GM18519 (cell line): ENCODE data around the gene ANKRD16.
"Not testable (repeated sequence)": the region's sequence is repeated elsewhere in the genome, so short reads cannot be mapped to it uniquely, and the experiment has no call there.

Experiments
- ATAC-seq: cut with Tn5 transposase; IDR thresholded peaks from one replicate; pipeline ENCODE4 v1.9.1; 2021; ENCODE audit warnings: mild to moderate bottlenecking, moderate library complexity; ENCODE audit not compliant: unreplicated experiment, low FRiP score

Gene ANKRD16

DNA sequence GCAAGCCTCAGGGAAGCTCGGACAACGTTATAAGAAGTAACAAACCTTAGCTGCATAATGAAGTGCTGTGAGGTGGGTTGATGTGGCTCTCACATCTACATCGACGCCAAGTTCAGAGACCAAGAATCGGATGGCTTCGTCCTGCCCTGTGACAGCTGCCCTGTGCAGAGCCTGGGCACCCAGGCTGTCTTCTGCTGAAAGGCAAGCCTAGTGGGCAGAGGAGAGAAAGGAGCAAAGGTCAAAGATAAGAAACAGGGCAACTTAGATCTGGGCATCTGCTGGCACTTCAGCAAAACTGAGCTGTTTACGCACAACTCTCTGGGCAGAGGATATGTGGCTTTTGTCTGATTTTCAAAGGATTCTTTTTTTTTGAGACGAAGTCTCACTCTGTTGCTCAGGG is 6.7 kb downstream of the ANKRD16 start:
- no peak for ATAC-seq

DNA sequence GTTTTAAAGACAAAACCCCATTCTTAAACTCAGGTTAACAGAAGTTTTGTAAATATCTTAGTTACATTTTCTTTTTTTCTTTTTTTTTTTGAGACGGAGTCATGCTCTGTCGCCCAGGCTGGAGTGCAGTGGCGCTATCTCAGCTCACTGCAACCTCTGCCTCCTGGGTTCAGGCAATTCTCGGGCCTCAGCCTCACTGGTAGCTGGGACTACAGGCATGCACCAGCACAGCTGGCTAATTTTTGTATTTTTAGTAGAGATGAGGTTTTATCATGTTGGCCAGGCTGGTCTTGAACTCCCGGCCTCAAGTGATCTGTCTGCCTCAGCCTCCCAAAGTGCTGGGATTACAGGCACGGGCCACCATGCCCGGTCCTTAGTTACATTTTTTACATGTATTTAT is 12.7 kb downstream of the ANKRD16 start:
- not testable (repeated sequence) for ATAC-seq

DNA sequence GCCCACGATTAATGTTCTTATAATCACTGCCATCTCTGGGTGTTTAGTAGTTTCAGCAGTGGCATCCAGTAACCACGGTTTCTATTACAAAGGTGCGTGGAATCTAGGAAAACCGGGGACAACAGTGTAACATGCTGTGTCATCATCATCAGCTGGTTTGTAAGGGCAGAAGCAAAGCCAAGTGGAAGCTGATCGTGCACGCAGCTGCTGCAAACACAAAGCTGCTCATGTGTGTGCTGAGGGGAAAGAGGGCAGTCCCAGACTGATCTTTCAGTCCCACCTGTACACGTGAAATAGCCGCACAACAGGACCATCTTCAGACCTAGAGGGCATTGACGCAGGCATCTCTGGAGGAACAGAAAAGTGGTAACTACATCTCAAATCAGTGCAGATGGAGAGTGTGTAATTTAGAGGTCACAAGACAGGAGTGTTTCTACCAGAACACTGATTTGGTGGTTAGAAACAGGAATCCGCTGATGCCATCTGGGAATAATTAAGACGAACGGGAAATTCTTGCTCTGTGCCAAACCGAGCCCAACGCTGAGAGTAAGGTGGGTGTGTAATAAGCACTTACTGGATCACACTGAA is 13.4 kb downstream of the ANKRD16 start:
- ATAC-seq = no peak

DNA sequence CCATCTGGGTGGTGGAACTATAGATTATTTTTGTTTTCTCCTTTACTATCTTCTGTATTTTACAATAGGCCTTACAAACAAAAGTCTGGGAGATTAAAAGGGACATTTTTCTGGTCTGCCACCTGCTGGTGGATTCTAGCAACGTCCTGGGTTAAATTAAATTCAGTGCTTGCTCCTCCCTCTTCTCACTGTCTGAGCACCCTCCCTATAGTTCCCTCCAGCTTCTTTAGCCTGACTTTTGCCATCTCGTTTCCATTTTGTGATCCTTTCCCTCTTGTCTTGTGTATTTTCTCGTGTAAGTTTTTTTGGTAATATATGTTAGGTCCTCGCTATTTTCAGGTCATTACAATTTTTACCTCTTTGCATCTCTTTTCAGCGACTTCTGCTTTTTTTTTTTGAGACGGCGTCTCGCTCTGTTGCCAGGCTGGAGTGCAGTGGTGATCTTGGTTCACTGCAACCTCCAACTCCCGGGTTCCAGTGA is 16.1 kb downstream of the ANKRD16 start:
- ATAC-seq = peak; percentile 65

DNA sequence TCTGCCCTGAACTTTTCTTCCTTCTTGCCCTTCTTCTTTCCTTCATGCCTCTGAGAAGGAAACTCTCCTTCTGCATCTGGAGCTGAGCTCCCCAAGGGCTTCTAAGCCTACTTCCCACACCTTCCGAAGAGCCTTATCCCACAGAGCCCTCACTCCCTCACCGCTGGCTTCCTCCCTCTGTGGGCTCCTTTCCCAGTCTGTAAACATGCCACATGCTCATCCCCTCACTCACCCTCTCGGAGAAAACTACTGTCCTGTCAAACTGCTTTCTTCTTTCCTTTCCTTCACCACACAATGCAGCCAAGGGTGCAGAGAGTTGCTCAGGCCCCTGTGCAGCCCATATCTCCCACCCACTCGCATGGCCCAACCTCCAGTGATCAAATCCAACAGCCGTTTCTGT is 18.1 kb downstream of the ANKRD16 start:
- ATAC-seq = no peak

DNA sequence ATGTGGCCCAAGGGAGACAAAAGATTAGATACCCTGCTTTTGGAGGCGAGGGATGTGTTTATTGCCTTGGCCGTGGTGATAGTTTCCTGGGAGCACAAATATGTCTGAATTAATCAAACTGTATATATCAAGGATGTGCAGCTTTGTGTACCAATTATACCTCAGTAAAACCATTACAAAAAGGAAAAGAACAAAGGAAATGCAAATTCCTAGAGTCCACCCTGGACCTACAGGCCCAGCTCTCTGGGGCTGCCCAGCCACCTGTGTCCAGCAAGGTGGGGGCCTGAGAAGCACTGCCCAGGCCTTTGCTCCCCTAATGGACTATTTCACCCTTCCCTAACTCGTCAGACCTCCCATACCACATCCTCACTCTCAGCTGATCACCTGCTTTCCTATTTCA is 20.5 kb downstream of the ANKRD16 start:
- no peak for ATAC-seq

DNA sequence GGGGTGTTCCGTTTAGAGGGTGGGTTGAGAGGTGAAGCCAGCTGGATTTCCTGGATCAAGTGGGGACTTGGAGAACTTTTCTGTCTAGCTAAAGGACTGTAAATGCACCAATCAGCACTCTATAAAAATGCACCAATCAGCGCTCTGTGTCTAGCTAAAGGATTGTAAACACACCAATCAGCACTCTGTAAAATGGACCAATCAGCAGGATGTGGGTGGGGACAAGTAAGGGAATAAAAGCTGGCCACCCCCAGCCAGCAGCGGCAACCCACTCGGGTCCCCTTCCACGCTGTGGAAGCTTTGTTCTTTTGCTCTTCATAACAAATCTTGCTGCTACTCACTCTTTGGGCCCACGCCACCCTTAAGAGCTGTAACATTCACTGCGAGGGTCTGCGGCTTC is 21.3 kb downstream of the ANKRD16 start:
- ATAC-seq = not testable (repeated sequence)

DNA sequence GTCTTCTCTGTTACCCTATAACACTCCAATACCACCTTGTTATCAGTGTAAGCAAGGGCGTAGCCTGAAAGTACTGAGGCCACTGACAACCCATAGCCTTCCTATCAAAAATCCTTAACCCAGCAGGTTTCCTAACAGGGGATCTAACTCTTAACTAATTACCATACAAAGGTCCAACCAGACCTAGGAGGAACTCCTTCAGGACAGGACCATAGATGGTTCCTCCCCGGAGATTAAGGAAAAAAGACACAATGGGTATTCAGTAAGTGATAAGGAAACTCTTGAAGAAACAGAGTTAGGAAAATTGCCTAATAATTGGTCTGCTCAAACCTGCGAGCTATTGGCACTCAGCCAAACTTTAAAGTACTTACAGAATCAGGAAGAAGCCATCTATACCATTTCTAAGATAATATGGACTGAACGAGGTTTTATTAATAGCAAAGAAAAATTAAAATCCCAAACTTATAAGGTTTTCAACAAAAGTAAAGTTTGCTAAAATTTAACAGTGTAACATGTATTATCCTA is 22.5 kb downstream of the ANKRD16 start:
- ATAC-seq = not testable (repeated sequence)

DNA sequence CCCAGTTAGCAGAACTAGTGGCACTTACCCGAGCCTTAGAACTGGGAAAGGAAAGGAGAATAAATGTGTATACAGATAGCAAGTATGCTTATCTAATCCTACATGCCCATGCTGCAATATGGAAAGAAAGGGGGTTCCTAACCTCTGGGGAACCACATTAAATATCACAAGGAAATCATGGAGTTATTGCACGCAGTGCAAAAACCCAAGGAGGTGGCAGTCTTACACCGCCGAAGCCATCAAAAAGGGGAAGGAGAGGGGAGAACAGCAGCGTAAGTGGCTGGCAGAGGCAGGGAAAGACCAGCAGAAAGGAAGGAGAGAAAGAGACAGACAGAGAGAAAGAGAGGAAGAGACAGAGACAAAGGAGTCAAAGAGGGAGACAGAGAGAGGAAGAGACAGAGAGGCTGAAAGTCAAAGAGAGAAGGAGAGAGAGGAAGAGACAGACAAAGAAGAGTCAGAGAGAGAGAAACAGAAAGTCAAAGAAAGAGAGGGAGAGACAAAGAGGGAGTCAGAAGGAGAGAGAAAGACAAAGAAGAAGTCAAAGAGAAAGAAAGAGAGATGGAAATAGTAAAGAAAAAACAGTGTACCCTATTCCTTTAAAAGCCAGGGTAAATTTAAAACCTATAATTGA is 23.1 kb downstream of the ANKRD16 start:
- not testable (repeated sequence) for ATAC-seq

DNA sequence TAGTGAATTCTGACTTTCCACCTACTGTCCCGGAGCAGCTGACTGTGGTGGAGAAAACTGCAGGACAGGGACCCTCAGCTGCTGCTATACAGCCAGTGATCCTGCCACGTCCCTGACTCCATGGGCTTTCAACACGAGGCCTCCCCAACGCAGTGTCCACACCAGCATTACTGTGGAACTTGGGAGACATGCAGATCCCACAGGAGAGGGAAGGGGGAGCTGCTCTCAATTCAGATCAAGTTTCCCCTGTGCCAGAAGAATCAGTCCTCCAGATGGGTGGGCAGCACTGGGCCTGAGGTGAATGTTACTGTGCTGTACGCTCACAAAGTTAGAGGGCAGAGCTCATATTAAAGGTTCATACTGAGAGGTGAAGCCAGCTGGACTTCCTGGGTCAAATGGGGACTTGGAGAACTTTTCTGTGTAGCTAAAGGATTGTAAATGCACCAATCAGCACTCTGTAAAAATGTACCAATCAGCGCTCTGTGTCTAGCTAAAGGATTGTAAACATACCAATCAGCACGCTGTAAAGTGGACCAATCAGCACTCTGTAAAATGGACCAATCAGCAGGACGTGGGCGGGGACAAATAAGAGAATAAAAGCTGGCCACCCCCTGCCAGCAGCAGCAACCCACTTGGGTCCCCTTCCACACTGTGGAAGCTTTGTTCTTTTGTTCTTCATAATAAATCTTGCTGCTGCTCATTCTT is 26.6 kb downstream of the ANKRD16 start:
- not testable (repeated sequence) for ATAC-seq

DNA sequence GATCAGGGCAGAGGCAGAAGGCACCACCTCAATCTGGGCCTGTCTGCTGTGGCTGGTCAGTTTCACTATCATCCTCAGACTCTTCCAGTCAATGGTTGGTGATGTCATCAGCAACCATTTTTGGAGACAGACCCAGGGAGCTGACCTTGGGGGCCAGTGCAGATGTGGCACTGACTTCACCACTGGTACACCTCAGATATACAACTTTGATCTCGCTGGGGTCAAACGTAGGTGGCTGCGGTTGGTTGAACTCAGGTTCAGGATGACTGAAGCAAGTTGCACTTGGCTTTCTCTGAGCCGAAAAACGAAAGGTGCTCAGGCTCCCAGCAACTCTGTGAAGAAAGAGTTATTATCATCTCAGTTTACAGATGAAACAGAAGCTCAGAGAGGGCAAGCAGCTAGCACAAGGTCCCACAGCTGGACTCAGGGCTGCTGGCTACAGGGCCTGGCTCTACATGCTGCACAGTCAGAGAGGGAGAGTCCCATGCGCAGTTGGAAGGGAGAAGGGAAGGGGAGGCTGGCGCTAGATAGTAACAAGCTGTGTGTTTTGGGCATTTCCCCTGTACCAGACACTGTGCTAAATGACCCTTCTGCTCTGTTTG is 27.2 kb downstream of the ANKRD16 start:
- peak; percentile 95 for ATAC-seq

DNA sequence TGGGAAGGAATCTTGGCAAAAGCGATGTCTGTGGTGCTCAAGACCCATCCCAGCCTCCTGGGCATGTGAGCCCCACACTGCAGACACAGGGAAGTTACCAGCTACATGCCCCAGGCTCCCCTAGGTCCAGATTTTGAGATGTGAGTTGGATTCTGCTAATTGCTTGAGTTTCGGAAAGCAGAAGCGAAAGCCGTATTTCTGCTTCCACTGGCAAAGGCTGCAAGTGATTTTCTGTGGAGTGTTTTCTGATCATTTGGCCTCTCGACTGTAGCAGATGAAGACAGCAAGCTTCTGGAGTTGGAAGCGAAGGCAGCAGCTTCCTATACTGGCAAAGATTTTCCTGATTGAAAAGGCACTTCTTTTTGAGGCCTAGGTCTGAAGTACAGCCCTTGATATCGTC is 29.6 kb downstream of the ANKRD16 start:
- no peak for ATAC-seq

DNA sequence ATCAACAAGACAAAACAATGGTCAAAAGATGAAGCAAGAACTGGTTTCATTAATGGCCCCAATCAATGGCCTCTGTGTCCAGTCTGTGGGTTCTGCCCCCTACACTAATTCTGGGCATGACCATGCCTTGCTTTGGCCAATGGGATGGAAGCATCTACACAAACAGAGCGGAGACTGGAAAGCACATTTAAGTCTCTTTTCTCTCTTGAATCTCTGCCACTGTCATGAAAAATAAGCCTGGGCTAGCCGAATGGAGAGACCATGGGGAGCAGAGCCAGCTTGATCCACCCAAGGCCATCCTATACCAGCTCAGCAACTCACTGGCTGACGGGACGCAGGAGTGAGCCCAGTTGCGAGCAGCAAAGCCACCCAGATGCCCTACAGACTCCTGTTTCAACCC is 30.9 kb downstream of the ANKRD16 start:
- no peak for ATAC-seq

DNA sequence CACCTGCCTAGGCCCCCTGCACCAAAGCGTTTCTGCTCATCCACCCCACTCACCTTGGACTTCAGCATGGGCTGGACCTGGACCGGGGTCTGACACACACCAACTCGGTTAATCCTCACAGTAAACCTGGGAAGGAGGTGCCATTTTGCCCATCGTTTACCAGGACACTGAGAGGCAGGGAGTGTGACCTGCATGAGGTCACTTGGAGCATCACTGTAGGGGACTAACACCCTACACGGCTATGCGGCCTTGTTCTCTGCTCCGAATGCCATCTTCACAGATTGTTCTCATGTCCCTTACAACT is 33.0 kb downstream of the ANKRD16 start:
- ATAC-seq = no peak

DNA sequence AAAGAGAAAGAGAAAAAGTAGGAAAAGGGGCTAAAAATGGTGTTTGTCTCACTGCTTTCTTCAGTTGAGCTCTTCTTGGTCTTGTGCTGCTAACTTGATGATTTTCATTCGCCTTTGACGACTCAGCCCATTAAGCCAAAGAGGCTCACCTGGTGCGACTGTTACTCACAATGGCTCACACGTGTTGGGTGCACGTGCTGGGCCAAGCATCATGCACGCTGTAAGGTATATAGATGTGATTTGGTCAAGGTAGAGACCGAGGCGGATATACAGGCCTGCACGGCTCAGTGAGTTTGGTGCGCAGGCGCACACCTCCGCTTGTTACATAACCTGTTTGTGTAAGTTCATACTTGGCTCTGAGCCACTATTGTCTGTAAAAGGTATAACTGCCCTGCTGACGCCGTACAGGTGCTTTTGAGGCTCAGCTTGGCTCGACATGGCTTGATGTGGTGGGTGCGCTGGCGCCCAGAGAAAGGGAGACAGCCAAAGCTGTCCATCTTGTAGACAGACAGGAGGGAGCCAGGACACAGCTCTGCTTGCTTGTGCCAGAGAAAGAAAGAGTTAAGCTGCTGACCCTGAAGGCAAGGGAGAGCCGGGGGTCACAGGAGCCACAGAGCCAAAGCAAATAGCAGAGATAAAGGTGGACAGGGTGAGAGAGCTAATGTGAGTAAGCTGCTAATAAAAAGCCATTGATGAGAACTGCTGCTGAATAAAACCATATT is 33.6 kb downstream of the ANKRD16 start:
- no peak for ATAC-seq

DNA sequence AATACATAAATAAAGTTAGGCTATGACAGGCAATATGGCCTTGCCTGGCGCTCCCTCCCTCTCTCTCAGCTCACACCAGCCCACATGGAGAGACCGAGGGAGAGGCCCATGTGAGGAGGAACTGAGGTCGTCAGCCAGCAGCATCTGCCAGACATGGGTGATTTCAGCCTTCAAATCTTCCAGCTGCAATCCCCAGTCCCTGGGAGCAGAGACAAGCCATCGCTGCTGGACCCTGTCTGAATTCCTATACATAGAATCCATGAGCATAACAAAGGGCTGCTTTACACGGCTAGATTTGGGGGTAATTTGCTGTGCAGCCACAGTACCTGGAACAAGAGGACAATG is 35.6 kb downstream of the ANKRD16 start:
- ATAC-seq = no peak

DNA sequence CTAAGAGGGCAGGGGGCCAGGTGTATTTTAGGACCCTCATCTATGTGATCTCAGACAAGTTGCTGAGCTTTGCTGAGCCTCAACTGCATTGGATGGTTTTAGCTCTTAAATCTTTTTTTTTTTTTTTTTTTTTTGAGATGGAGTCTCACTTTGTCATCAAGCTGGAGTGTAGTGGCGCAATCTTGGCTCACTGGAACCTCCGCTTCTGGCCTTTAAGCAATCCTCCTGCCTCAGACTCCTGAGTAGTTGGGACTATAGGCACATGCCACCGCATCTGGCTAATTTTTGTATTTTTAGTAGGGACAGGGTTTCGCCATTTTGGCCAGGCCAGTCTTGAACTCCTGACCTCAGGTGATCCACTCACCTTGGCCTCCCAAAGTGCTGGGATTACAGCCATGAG is 43.0 kb downstream of the ANKRD16 start:
- not testable (repeated sequence) for ATAC-seq

DNA sequence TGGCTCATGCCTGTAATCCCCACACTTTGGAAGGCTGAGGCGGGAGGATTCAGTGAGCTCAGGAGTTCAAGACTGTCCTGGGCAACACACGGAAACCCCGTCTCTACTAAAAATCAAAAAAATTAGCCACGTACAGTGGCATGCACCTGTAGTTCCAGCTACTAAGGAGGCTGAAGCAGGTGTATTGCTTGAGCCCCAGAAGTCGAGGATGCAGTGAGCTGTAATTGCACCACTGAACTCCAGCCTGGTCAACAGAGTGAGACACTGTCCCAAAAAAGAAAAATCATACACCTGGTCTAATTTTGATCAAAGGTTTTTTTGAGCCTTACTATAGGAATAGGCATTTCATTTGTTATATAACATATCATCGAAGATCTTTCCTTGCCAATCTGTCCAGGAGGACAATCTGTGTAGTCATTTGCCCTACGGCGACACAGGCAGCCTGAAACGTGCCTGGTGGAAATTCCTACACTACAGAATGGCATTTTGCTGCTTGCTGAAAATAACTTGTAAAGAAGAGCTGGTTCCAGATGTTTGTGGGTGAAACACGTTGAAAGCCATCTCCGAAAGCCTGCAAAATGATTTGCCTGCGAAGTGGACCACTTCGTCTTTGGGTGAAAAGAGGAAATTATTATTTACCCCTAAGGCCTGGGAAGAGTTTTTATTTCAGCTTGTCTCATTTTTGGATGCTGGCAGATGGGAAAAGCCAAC is 45.2 kb downstream of the ANKRD16 start:
- no peak for ATAC-seq

DNA sequence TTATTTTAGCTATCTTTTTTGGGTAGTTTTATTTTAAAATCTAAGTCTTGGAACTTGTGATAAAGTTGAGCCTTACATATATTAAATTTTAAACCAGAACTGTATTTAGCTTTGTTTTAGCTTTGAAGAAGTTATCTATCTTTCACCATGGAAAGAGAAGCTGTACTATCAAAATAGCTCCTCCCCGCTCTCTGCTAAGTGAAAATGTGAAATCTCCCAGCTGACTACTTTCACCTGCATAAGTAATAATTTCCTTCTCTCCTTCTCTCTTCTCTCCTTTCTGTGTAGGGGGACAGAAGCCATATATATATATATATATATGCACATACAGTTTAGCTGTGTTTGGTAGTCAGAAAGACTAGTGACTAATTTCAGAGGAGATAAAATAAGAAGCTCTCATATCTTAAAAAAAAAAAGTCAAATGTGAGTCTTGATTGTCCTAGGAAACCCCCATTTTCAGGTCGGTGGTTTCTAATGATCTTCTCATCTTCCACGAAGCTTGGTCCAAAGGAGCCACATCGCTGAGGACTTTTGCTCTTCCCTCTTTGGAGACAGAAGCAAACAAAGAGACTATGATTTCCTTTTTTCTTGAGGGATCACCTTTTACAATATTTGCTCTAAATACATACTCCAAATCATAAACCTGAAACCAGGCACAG is 45.9 kb downstream of the ANKRD16 start:
- ATAC-seq = no peak

DNA sequence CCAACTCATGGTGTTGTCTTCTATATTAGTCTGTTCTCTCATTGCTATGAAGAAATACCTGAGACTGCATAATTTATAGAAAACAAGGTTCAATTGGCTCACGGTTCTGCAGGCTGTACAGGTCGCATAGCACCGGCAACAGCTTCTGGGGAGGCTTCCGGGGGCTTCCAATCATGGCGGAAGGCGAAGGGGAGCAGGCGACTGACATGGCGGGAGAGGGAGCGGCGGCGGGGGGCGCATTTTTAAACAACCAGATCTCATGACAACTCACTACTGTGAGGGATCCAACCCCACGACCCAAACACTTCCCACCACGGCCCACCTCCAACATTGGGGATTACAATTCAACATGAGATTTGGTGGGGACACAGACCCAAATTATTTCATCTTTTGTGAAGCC is 47.7 kb downstream of the ANKRD16 start:
- no peak for ATAC-seq
